Vagina (tissue), 2 donors: ENCODE results near the gene NUDT14.

ENCODE experiments used
- CTCF ChIP-seq, 3 experiments: fragments of 450-650 bp in 2 of 3; fragments of 200-600 bp in 1 of 3; sonication (generic) in 1 of 3; IDR thresholded peaks; one replicate each; pipeline ENCODE4 v1.5.1; 2017 to 2019; ENCODE audit warnings: antibody characterized with exemption in 3 of 3, mild to moderate bottlenecking in 2 of 3, moderate library complexity in 2 of 3
- POLR2A ChIP-seq, 2 donors: fragments of 450-650 bp; IDR thresholded peaks; one replicate each; pipeline ENCODE4 v1.6.1; 2017; ENCODE audit warnings: antibody characterized with exemption in 2 of 2, mild to moderate bottlenecking in 2 of 2, moderate library complexity in 2 of 2
- POLR2AphosphoS5 ChIP-seq, 2 donors: sonication (generic); formaldehyde crosslinking; IDR thresholded peaks; one replicate each; pipeline ENCODE4 v1.9.0; 2017; ENCODE audit warnings: antibody characterized with exemption in 2 of 2, mild to moderate bottlenecking in 2 of 2, low read depth in 1 of 2; ENCODE audit not compliant: insufficient read depth in 1 of 2

- no peak for TF ChIP-seq CTCF (IDR thresholded peaks at IDR 0.05)
- no peak for TF ChIP-seq POLR2A (IDR thresholded peaks at IDR 0.05)
- no peak for TF ChIP-seq POLR2AphosphoS5 (IDR thresholded peaks at IDR 0.05; ENCODE audit: insufficient read depth in 1 of 2, low read depth in 1 of 2)
These were observed 27.6 kb upstream of the NUDT14 start for GRCh38 chr14:105208738-105209075.
